22Rv1 (cell line): ENCODE results near the gene MTCH2.

Source experiments
- H3K27ac ChIP-seq: fragments of 450-650 bp; 2 replicates; pipeline ENCODE4 v1.5.1; 2017
- CTCF ChIP-seq: fragments of 450-650 bp; IDR thresholded peaks from 2 replicates; pipeline ENCODE4 v1.5.1; 2017; ENCODE audit warnings: mild to moderate bottlenecking
- ZFX ChIP-seq: fragments of 450-650 bp; IDR thresholded peaks from 2 replicates; pipeline ENCODE4 v1.6.1; 2017; ENCODE audit warnings: antibody characterized with exemption, borderline replicate concordance

The MTCH2 gene

GRCh38 chr11:47583844-47584243, 58.5 kb downstream of the MTCH2 start:
- no peak overlapping the region for H3K27ac ChIP-seq

GRCh38 chr11:47578524-47579494, 63.5 kb downstream of the MTCH2 start, which contains the start of the genes KBTBD4 and NDUFS3:
Gene KBTBD4, minus strand, starts transcription at chr11:47578970. Its CDS starts 19 bp downstream, at chr11:47578951.
Gene NDUFS3, plus strand, starts transcription at chr11:47579074. Its CDS starts 18 bp downstream, at chr11:47579092.
- peak within 1 kb of the TSS; percentile 86 for H3K27ac ChIP-seq
- TF ChIP-seq CTCF (no peak), ZFX (no peak)

More at GRCh38 chr11:47583844-47584243, 58.5 kb downstream of the MTCH2 start:
- TF ChIP-seq CTCF (no peak), ZFX (no peak)

GRCh38 chr11:47577460-47578041, 64.8 kb downstream of the MTCH2 start:
- H3K27ac ChIP-seq: peak overlapping the region; percentile 86
- TF ChIP-seq CTCF (no peak), ZFX (no peak)

- TF ChIP-seq CTCF: no peak
- no peak for TF ChIP-seq ZFX
- no peak overlapping the region for H3K27ac ChIP-seq
These were observed 69.0 kb downstream of the MTCH2 start for GRCh38 chr11:47573321-47573720.

GRCh38 chr11:47572715-47573255, 69.6 kb downstream of the MTCH2 start:
- no peak overlapping the region for H3K27ac ChIP-seq
- TF ChIP-seq CTCF: no peak
- TF ChIP-seq ZFX: no peak

GRCh38 chr11:47571895-47572294, 70.5 kb downstream of the MTCH2 start:
- H3K27ac ChIP-seq: no peak overlapping the region
- TF ChIP-seq ZFX: no peak
- TF ChIP-seq CTCF: no peak
